Measurements from ENCODE around the gene PRELID3B. TPM values are rescaled to one million over a fixed set of nuclear protein-coding genes. Genes with fewer than 3 reads are reported as not detected.
"Not testable (repeated sequence)": the region's sequence is repeated elsewhere in the genome, so short reads cannot be mapped to it uniquely, and the experiment has no call there.

The PRELID3B gene
- polyA plus RNA-seq, 2 donors = 25.0 to 38.1 TPM

DNA sequence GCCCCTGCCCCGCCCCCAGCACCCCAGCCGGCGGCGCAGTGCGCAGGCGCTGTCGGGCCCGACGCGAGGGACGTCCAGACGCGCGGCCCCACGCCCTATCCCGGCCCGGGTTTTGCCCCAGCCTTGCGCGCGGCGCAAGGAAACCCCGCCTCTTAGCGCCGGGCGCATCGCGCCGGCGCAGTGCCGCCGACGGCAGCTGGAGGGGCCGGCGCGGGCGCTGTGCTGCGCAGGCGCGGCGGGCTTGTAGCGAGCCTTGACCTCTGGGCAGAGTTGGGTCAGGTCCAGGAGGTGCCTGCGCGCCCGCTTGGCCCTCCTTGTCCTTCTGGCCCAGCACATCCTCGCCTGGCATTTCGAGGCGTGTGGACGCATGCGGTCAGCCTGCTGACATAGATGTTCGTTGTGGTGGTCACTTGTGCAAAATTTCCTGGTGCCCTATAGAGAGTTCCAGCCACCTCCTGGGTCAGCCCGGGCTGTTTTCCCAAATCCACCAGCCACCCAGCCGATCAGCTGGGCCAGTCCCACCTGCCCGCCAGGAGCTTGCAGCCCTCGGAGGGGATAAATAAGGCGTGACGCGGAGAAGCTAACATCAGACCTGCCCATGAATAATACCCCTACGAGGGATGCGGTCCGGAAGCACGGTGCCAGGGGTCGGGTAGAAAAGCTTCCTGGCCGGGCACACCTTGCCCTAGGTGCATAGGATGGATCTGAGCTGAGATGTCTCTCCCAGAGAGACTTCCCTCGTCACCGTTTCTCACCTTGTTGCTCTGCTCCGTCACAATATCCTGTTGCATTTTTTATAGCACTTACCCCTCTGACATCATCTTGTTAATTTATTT is 428 bp upstream of the PRELID3B start:
- peaks cover 3 to 9% of the 10 kb centered on the region in 2 donors for H3K4me1 ChIP-seq (ENCODE audit: control insufficient read depth in 2 of 2, insufficient read depth in 2 of 2, low read length in 1 of 2)
- 14% methylated on average over 53 to 66 of the region's 66 CpGs for WGBS, 2 donors

DNA sequence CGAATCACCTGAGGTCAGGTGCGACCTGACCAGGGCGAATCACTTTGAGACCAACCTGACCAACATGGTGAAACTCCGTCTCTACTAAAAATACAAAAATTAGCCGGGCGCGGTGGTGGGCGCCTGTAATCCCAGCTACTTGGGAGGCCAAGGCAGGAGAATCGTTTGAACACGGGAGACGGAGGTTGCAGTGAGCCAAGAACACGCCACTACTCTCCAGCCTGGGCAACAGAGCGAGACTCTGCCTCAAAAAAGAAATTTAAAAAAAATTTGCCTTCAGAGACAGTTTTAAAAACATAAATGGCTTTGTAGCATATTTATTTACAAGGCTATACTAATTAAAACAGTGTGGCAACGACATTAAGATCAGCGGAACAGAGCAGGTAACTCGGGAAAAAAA is 1.1 kb downstream of the PRELID3B start:
- H3K27ac ChIP-seq (ENCODE audit: low read depth in 2 of 2, low read length in 1 of 2); H3K9me3 ChIP-seq (ENCODE audit: control insufficient read depth in 2 of 2, insufficient read depth in 1 of 2, low read depth in 1 of 2, low read length in 1 of 2); H3K36me3 ChIP-seq (ENCODE audit: control insufficient read depth in 2 of 2, insufficient read depth in 2 of 2, low read length in 1 of 2); H3K27me3 ChIP-seq (ENCODE audit: control insufficient read depth in 1 of 2, insufficient read depth in 2 of 2, low read length in 2 of 2); H3K4me1 ChIP-seq (ENCODE audit: control insufficient read depth in 2 of 2, insufficient read depth in 2 of 2, low read length in 1 of 2): not testable (repeated sequence)
- WGBS, 2 donors = 78 to 86% methylated on average over 16 of the region's 16 CpGs
- peak overlapping the region in 1 of 2 donors; percentile 86 for H3K4me3 ChIP-seq (ENCODE audit: low read depth in 1 of 2, low read length in 2 of 2)

More for the DNA sequence above, 428 bp upstream of the PRELID3B start:
- H3K9me3 ChIP-seq (ENCODE audit: control insufficient read depth in 2 of 2, insufficient read depth in 1 of 2, low read depth in 1 of 2, low read length in 1 of 2) = no peaks in the 10 kb centered on the region
- H3K36me3 ChIP-seq (ENCODE audit: control insufficient read depth in 2 of 2, insufficient read depth in 2 of 2, low read length in 1 of 2) = peaks cover under 1% of the 10 kb centered on the region in 2 donors
- peak overlapping the region; percentile 80 to 89 for H3K27ac ChIP-seq (ENCODE audit: low read depth in 2 of 2, low read length in 1 of 2)
- no peaks in the 10 kb centered on the region for H3K27me3 ChIP-seq (ENCODE audit: control insufficient read depth in 1 of 2, insufficient read depth in 2 of 2, low read length in 2 of 2)
- H3K4me3 ChIP-seq (ENCODE audit: low read depth in 1 of 2, low read length in 2 of 2) = peak overlapping the region; percentile 86 to 100

DNA sequence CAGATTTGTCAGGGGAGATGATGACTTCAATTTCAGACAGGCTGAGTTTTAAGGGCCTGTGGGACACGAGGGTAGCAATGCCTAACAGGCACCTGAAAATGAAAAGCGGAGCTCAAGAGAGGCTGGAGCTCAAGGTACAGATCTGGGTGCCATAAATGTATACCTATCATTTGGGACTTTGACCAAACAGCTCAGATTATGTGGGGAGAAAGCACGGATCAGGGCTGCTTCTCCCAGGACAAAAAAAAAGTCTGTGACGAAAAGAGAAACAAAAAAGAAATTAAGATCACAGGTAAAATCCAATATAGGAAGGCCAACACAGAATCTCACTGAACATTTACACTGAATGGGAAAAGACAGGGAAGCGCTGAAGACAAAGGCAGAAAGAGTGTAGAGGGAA is 1.9 kb downstream of the PRELID3B start:
- 74 to 84% methylated on average over 5 of the region's 5 CpGs for WGBS, 2 donors
- H3K4me1 ChIP-seq (ENCODE audit: control insufficient read depth in 2 of 2, insufficient read depth in 2 of 2, low read length in 1 of 2) = peaks cover 3 to 9% of the 10 kb centered on the region in 2 donors
- H3K9me3 ChIP-seq (ENCODE audit: control insufficient read depth in 2 of 2, insufficient read depth in 1 of 2, low read depth in 1 of 2, low read length in 1 of 2) = no peaks in the 10 kb centered on the region
- peaks cover 9 to 14% of the 10 kb centered on the region in 2 donors for H3K36me3 ChIP-seq (ENCODE audit: control insufficient read depth in 2 of 2, insufficient read depth in 2 of 2, low read length in 1 of 2)
- H3K27ac ChIP-seq (ENCODE audit: low read depth in 2 of 2, low read length in 1 of 2) = no peak overlapping the region
- no peaks in the 10 kb centered on the region for H3K27me3 ChIP-seq (ENCODE audit: control insufficient read depth in 1 of 2, insufficient read depth in 2 of 2, low read length in 2 of 2)
- peak overlapping the region in 1 of 2 donors; percentile 86 for H3K4me3 ChIP-seq (ENCODE audit: low read depth in 1 of 2, low read length in 2 of 2)

DNA sequence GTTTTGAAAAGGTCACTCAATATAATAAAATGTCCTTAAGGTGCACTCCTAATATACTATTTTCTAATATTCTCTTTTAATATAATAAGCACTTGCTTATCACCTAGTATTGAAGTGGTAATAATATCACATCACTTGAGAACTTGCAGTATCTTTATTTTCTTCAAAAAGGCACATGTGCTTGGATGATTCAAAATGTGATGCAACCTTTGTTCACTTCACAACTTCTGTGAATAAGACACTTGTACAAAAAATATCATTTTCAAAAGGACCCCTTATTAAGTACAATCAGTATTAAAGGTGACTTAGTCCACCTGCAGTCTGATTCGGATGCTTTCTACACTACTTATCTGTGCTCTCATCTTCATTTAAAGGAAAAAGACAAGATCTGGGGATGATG is 3.4 kb downstream of the PRELID3B start:
- Histone ChIP-seq H3K27ac (ENCODE audit: low read depth in 2 of 2, low read length in 1 of 2) (no peak overlapping the region), H3K4me1 (ENCODE audit: control insufficient read depth in 2 of 2, insufficient read depth in 2 of 2, low read length in 1 of 2) (peaks cover 3 to 9% of the 10 kb centered on the region in 2 donors), H3K4me3 (ENCODE audit: low read depth in 1 of 2, low read length in 2 of 2) (no peak overlapping the region), H3K9me3 (ENCODE audit: control insufficient read depth in 2 of 2, insufficient read depth in 1 of 2, low read depth in 1 of 2, low read length in 1 of 2) (no peaks in the 10 kb centered on the region), H3K27me3 (ENCODE audit: control insufficient read depth in 1 of 2, insufficient read depth in 2 of 2, low read length in 2 of 2) (no peaks in the 10 kb centered on the region), H3K36me3 (ENCODE audit: control insufficient read depth in 2 of 2, insufficient read depth in 2 of 2, low read length in 1 of 2) (peaks cover 9 to 15% of the 10 kb centered on the region in 2 donors)
- WGBS, 2 donors = 58 to 76% methylated on average over 1 of the region's 1 CpG

DNA sequence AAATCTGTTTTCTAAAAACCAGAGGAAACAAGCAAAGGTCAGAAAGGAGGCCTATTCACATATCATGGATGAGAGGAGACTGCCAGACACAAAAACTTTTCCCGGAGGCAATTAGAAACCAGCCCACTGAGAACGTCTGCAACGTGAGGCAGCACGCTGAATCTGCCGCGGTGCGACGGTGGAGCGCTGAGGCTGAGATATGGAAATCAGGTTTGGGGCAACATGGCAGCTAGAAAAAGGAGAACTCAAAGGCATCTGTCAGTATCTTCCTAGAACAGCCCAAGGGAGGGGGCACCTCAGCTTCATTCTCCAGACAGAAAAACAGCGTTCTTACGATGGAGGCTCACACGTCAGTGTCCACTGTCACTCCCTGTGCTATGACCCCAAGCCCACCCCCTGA is 5.2 kb downstream of the PRELID3B start:
- WGBS, 2 donors = 92 to 95% methylated on average over 12 of the region's 12 CpGs
- H3K27me3 ChIP-seq (ENCODE audit: control insufficient read depth in 1 of 2, insufficient read depth in 2 of 2, low read length in 2 of 2) = no peaks in the 10 kb centered on the region
- H3K4me1 ChIP-seq (ENCODE audit: control insufficient read depth in 2 of 2, insufficient read depth in 2 of 2, low read length in 1 of 2) = peaks cover 3 to 4% of the 10 kb centered on the region in 2 donors
- H3K9me3 ChIP-seq (ENCODE audit: control insufficient read depth in 2 of 2, insufficient read depth in 1 of 2, low read depth in 1 of 2, low read length in 1 of 2) = no peaks in the 10 kb centered on the region
- H3K27ac ChIP-seq (ENCODE audit: low read depth in 2 of 2, low read length in 1 of 2) = no peak overlapping the region
- peaks cover 9 to 15% of the 10 kb centered on the region in 2 donors for H3K36me3 ChIP-seq (ENCODE audit: control insufficient read depth in 2 of 2, insufficient read depth in 2 of 2, low read length in 1 of 2)
- H3K4me3 ChIP-seq (ENCODE audit: low read depth in 1 of 2, low read length in 2 of 2) = no peak overlapping the region

DNA sequence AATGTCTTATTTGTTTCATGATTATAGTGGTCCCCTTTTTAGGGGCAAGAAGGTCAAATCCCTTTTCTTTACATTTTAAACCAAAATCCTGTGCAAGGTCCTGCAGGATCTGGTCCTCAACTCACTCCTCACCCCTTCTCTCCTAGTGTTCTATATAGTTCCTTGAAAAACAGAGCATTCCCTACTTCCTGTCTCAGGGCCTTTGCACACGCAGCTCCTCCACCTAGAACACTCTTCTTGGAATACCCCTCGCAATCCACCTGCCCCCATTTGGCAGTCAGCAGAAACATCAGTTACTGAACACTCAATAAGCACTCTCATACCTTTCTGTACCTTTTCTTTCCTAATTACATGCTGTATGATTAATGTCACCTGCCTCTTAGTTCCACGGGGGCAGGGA is 7.2 kb downstream of the PRELID3B start:
- Histone ChIP-seq H3K36me3 (ENCODE audit: control insufficient read depth in 2 of 2, insufficient read depth in 2 of 2, low read length in 1 of 2) (peaks cover 9 to 15% of the 10 kb centered on the region in 2 donors), H3K27ac (ENCODE audit: low read depth in 2 of 2, low read length in 1 of 2) (no peak overlapping the region), H3K27me3 (ENCODE audit: control insufficient read depth in 1 of 2, insufficient read depth in 2 of 2, low read length in 2 of 2) (no peaks in the 10 kb centered on the region), H3K9me3 (ENCODE audit: control insufficient read depth in 2 of 2, insufficient read depth in 1 of 2, low read depth in 1 of 2, low read length in 1 of 2) (no peaks in the 10 kb centered on the region), H3K4me1 (ENCODE audit: control insufficient read depth in 2 of 2, insufficient read depth in 2 of 2, low read length in 1 of 2) (peaks cover 0 to 2% of the 10 kb centered on the region in 2 donors), H3K4me3 (ENCODE audit: low read depth in 1 of 2, low read length in 2 of 2) (no peak overlapping the region)
- WGBS, 2 donors = 94 to 96% methylated on average over 3 of the region's 3 CpGs

DNA sequence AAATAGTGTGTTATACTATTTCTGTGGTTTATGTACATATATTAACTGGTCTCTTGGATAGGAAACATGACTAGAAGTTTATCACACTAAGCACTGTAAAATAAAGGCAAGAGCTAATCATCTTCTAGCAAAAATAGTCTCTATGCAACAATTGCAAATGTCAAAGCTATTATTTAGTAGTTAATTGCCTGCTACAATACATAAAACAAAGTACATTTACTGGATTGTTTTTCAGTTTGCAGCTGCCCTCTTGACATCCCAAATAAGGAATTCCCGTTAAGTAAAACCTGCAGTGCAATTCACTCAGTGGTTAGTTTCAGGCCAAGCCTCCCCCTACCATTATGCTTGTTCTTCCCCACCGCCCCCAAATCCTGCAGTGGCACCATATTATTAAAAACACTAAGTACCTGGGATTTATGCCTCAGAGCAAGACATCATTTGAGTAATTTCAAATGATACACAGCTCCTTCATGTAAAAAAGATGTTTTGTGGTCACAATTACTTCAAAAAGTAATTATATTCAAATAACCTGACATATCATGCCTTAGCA is 8.9 kb downstream of the PRELID3B start:
- peaks cover 9 to 15% of the 10 kb centered on the region in 2 donors for H3K36me3 ChIP-seq (ENCODE audit: control insufficient read depth in 2 of 2, insufficient read depth in 2 of 2, low read length in 1 of 2)
- H3K27me3 ChIP-seq (ENCODE audit: control insufficient read depth in 1 of 2, insufficient read depth in 2 of 2, low read length in 2 of 2) = no peaks in the 10 kb centered on the region
- WGBS, 2 donors = 88 to 92% methylated on average over 2 of the region's 2 CpGs

DNA sequence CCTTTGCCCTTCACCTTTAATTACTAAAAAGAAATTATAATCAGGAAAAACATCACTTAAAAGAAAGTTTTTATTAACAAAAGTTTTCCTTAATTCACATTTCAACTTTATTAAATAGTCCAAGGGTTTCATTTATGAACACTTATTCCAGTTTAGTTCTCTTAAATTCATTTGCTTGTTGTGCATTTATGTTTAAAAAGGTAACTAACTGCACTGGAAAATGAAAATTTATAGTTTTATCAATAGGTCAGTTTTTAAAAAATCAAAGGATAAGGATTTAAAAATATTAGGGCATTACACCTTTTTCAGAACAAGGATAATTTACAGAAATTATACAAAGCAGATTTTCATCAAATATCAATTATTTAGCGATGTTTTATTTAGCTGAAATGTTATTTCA is 9.5 kb downstream of the PRELID3B start:
- 100% methylated on average over 1 of the region's 1 CpG for WGBS, 2 donors
- H3K9me3 ChIP-seq (ENCODE audit: control insufficient read depth in 2 of 2, insufficient read depth in 1 of 2, low read depth in 1 of 2, low read length in 1 of 2) = no peaks in the 10 kb centered on the region
- peaks cover 9 to 15% of the 10 kb centered on the region in 2 donors for H3K36me3 ChIP-seq (ENCODE audit: control insufficient read depth in 2 of 2, insufficient read depth in 2 of 2, low read length in 1 of 2)
- H3K4me3 ChIP-seq (ENCODE audit: low read depth in 1 of 2, low read length in 2 of 2) = peak overlapping the region in 1 of 2 donors; percentile 84
- H3K27me3 ChIP-seq (ENCODE audit: control insufficient read depth in 1 of 2, insufficient read depth in 2 of 2, low read length in 2 of 2) = no peaks in the 10 kb centered on the region
- H3K4me1 ChIP-seq (ENCODE audit: control insufficient read depth in 2 of 2, insufficient read depth in 2 of 2, low read length in 1 of 2) = no peaks in the 10 kb centered on the region
- peak overlapping the region; percentile 93 to 96 for H3K27ac ChIP-seq (ENCODE audit: low read depth in 2 of 2, low read length in 1 of 2)

More for the DNA sequence above, 8.9 kb downstream of the PRELID3B start:
- Histone ChIP-seq H3K27ac (ENCODE audit: low read depth in 2 of 2, low read length in 1 of 2) (no peak overlapping the region), H3K9me3 (ENCODE audit: control insufficient read depth in 2 of 2, insufficient read depth in 1 of 2, low read depth in 1 of 2, low read length in 1 of 2) (no peaks in the 10 kb centered on the region), H3K4me1 (ENCODE audit: control insufficient read depth in 2 of 2, insufficient read depth in 2 of 2, low read length in 1 of 2) (no peaks in the 10 kb centered on the region), H3K4me3 (ENCODE audit: low read depth in 1 of 2, low read length in 2 of 2) (no peak overlapping the region)

DNA sequence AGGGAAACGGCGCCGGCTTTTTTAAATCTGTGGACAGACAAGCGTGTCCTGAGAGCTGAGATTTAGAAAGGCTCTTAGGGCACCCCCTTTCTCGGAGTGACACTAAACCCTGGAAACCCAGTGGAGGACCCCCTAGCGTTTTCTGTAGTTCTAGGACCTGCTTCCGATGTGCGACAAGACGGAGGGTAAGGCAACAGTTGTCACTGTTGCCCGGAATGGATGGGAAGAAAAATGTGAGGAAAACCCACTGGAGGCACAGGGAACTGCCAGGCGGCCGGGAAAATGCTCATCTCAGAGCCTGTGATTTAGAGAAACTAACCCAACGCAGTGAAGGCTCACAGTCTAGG is 9.9 kb downstream of the PRELID3B start:
- Histone ChIP-seq H3K9me3 (ENCODE audit: control insufficient read depth in 2 of 2, insufficient read depth in 1 of 2, low read depth in 1 of 2, low read length in 1 of 2) (no peaks in the 10 kb centered on the region), H3K36me3 (ENCODE audit: control insufficient read depth in 2 of 2, insufficient read depth in 2 of 2, low read length in 1 of 2) (peaks cover 7 to 13% of the 10 kb centered on the region in 2 donors), H3K4me3 (ENCODE audit: low read depth in 1 of 2, low read length in 2 of 2) (peak overlapping the region; percentile 84 to 97), H3K27ac (ENCODE audit: low read depth in 2 of 2, low read length in 1 of 2) (peak overlapping the region; percentile 93 to 96), H3K27me3 (ENCODE audit: control insufficient read depth in 1 of 2, insufficient read depth in 2 of 2, low read length in 2 of 2) (no peaks in the 10 kb centered on the region), H3K4me1 (ENCODE audit: control insufficient read depth in 2 of 2, insufficient read depth in 2 of 2, low read length in 1 of 2) (no peaks in the 10 kb centered on the region)
- 2% methylated on average over 13 of the region's 13 CpGs for WGBS, 2 donors

Data from esophagus (tissue), 2 donors.